GM12872 (cell line): ENCODE results near the gene HOXD4.

Source experiments
- CTCF ChIP-seq: IDR thresholded peaks from 3 replicates; pipeline ENCODE4 v1.5.1; 2011; ENCODE audit warnings: low read depth, mild to moderate bottlenecking, low read length, moderate library complexity; ENCODE audit not compliant: insufficient read depth

The HOXD4 gene

GRCh38 chr2:176177580-176178037 is 26.3 kb downstream of the HOXD4 start:
- TF ChIP-seq CTCF: no peak

GRCh38 chr2:176178038-176178756 is 26.8 kb downstream of the HOXD4 start:
- no peak for TF ChIP-seq CTCF

- no peak for TF ChIP-seq CTCF
Measured at GRCh38 chr2:176178757-176179295, 27.5 kb downstream of the HOXD4 start.

GRCh38 chr2:176181551-176181950 is 30.2 kb downstream of the HOXD4 start:
- no peak for TF ChIP-seq CTCF

- no peak for TF ChIP-seq CTCF
Measured at GRCh38 chr2:176182671-176183070, 31.3 kb downstream of the HOXD4 start.

GRCh38 chr2:176184749-176185148 is 33.4 kb downstream of the HOXD4 start:
- no peak for TF ChIP-seq CTCF

GRCh38 chr2:176186024-176186423 is 34.7 kb downstream of the HOXD4 start:
- TF ChIP-seq CTCF: no peak
